Natural killer cell (primary cell): ENCODE data around the gene AOAH. TPM values are rescaled to one million over a fixed set of nuclear protein-coding genes. Genes with fewer than 3 reads are reported as not detected.
A peak's percentile ranks its signal among the peaks of the same experiment; 100 is the strongest.

Experiments used
- ATAC-seq, 3 donors: fragments of 150-1000 bp in 2 of 3; fragments of 200-7000 bp in 1 of 3; cut with Tn5 transposase; 1 replicate in 1 of 3; 2 replicates in 2 of 3; pipeline ENCODE4 v1.10.0; 2021; ENCODE audit warnings: mild to moderate bottlenecking in 2 of 3, moderate library complexity in 2 of 3
- DNase-seq, 2 donors: peaks; one replicate each; pipeline versions ENCODE4 v3.0.0 to v3.0.0-alpha.2; 2013 to 2021; ENCODE audit warnings: mixed read lengths in 1 of 2
- H3K27ac ChIP-seq: one replicate; pipeline ENCODE4 v1.5.1; 2013; ENCODE audit warnings: mild to moderate bottlenecking, low read length
- H3K27me3 ChIP-seq: one replicate; pipeline ENCODE4 v1.6.1; 2013; ENCODE audit warnings: low read length; ENCODE audit not compliant: control insufficient read depth, insufficient read depth
- H3K36me3 ChIP-seq: one replicate; pipeline ENCODE4 v1.6.1; 2013; ENCODE audit warnings: low read length; ENCODE audit not compliant: control insufficient read depth, insufficient read depth
- H3K4me1 ChIP-seq: one replicate; pipeline ENCODE4 v1.6.1; 2013; ENCODE audit warnings: low read length; ENCODE audit not compliant: control insufficient read depth, insufficient read depth
- H3K4me3 ChIP-seq: one replicate; pipeline ENCODE4 v1.5.1; 2013; ENCODE audit warnings: low read length
- H3K9me3 ChIP-seq: one replicate; pipeline ENCODE4 v1.6.1; 2013; ENCODE audit warnings: low read length; ENCODE audit not compliant: control insufficient read depth, insufficient read depth
- H3K27ac Mint-ChIP-seq, 2 donors: one replicate each; pipeline ENCODE4 v1.8.0; 2022; ENCODE audit warnings: mild to moderate bottlenecking in 2 of 2, mixed read lengths in 2 of 2, moderate library complexity in 1 of 2
- H3K27me3 Mint-ChIP-seq, 2 donors: one replicate each; pipeline ENCODE4 v1.8.0; 2022; ENCODE audit warnings: low read depth in 2 of 2, mixed read lengths in 2 of 2
- H3K36me3 Mint-ChIP-seq: one replicate; pipeline ENCODE4 v1.8.0; 2022; ENCODE audit warnings: mixed read lengths
- H3K4me1 Mint-ChIP-seq, 2 donors: one replicate each; pipeline ENCODE4 v1.8.0; 2022; ENCODE audit warnings: mixed read lengths in 2 of 2
- H3K4me3 Mint-ChIP-seq: one replicate; pipeline ENCODE4 v1.8.0; 2022; ENCODE audit warnings: mild to moderate bottlenecking, moderate library complexity, mixed read lengths
- H3K9me3 Mint-ChIP-seq, 2 donors: one replicate each; pipeline ENCODE4 v1.8.0; 2022; ENCODE audit warnings: mixed read lengths in 2 of 2
- WGBS: methylation state at CpG from one replicate; pipeline ENCODE4 v1.1.7; 2013; ENCODE audit warnings: missing lambda C conversion rate; ENCODE audit not compliant: insufficient coverage; 5-methylcytosine and 5-hydroxymethylcytosine counted together
- intact Hi-C: fragments of 100-400 bp; cut with micrococcal nuclease; formaldehyde crosslinking; loops from one replicate; pipeline ENCODE4 v1.14.2; 2022
- total RNA-seq, 4 donors: library from RNA; stranded (reverse); fragments of 120-200 nt in 1 of 4; gene quantifications; one replicate each; pipeline versions ENCODE4 v1.2.3 to v1.2.4, GENCODE V29; 2013 to 2022
- TF ChIP-seq, protein P1 (sequence below): fragments of 200-600 bp; IDR thresholded peaks from one replicate; pipeline ENCODE4 v1.8.0; 2022; ENCODE audit warnings: antibody characterized with exemption

Gene AOAH
- total RNA-seq, 3 donors from 2014 or later (not counting 1 experiment from before 2014, with no cell fraction given) = 263 to 403 (median 312) TPM

DNA sequence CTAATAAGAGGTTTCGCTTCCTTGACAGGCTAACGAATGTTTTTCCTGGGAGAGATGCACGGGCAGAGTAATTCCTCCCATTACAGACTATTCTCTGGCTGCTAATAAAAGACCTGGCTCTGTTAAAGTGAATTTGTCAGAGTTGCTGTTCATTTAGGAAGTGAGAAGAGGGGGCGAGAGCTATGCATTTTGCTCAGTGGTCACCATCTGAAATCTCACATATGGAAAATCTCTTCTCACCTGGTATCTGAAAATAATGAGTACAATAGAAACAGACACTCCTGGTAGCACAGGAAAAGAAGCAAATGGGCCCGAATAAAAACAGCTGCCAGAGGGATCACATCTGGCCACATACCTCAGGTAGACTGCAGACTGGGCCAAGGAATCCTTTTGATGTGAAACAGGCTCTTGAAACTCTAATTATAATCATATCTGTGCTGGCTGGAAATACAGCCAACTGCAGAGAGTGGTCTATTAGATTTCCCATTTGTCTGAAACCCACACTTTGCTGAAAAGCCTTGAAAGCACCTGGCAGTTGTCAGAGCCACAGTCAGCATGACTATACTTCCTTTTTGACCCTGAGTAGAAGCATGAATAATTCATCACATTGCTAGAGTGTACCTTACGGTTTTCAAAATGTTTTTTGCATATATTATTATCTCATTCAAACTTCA is 33.6 kb downstream of the AOAH start:
- DNase-seq = peak in 1 of 2 donors; percentile 34
- 70% methylated on average over 3 of the region's 6 CpGs for WGBS
- peaks cover 41% of the 10 kb centered on the region for H3K4me1 ChIP-seq
- H3K36me3 ChIP-seq = peaks cover 35% of the 10 kb centered on the region
- TF ChIP-seq, protein P1, sequence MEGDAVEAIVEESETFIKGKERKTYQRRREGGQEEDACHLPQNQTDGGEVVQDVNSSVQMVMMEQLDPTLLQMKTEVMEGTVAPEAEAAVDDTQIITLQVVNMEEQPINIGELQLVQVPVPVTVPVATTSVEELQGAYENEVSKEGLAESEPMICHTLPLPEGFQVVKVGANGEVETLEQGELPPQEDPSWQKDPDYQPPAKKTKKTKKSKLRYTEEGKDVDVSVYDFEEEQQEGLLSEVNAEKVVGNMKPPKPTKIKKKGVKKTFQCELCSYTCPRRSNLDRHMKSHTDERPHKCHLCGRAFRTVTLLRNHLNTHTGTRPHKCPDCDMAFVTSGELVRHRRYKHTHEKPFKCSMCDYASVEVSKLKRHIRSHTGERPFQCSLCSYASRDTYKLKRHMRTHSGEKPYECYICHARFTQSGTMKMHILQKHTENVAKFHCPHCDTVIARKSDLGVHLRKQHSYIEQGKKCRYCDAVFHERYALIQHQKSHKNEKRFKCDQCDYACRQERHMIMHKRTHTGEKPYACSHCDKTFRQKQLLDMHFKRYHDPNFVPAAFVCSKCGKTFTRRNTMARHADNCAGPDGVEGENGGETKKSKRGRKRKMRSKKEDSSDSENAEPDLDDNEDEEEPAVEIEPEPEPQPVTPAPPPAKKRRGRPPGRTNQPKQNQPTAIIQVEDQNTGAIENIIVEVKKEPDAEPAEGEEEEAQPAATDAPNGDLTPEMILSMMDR = no peak
- Mint-ChIP-seq H3K27me3 (no peaks in the 10 kb centered on the region), H3K9me3 (no peaks in the 10 kb centered on the region), H3K27ac (peak overlapping the region; percentile 92 to 97), H3K4me3 (peak overlapping the region; percentile 45), H3K4me1 (peaks cover 62 to 66% of the 10 kb centered on the region in 2 donors), H3K36me3 (peaks cover 19% of the 10 kb centered on the region)
- H3K4me3 ChIP-seq = no peak overlapping the region
- intact Hi-C loops = no loop called here
- peak in 2 of 3 donors; percentile 31 to 42 for ATAC-seq
- no peaks in the 10 kb centered on the region for H3K9me3 ChIP-seq
- no peaks in the 10 kb centered on the region for H3K27me3 ChIP-seq
- H3K27ac ChIP-seq = peak overlapping the region; percentile 69

DNA sequence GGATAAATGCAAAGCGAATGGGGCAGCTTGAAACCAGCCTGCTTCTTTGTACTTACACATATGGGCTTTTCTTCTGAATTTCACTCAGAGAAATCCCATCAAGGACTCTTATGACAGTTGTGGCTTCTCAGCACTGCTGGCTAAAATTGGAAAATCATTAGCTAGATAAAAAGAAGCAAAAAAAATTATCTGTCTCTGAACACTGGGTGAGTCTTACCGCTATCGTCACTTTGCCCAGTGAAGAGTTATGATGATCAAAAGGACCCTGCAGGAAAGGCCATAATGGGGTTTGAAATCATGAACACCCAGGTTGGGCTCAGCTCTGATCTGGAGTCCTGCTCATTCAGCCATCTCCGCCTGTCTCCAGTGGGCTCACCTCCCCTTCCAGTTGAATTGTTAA is 34.3 kb downstream of the AOAH start:
- H3K9me3 Mint-ChIP-seq = no peaks in the 10 kb centered on the region
- peaks cover 66 to 71% of the 10 kb centered on the region in 2 donors for H3K4me1 Mint-ChIP-seq
- Histone ChIP-seq H3K27ac (peak overlapping the region; percentile 69), H3K9me3 (no peaks in the 10 kb centered on the region), H3K36me3 (peaks cover 41% of the 10 kb centered on the region), H3K4me1 (peaks cover 41% of the 10 kb centered on the region), H3K27me3 (no peaks in the 10 kb centered on the region), H3K4me3 (no peak overlapping the region)
- DNase-seq (no peak), ATAC-seq (no peak)
- whole genome bisulfite sequencing = 84% methylated on average over 4 of the region's 4 CpGs
- H3K36me3 Mint-ChIP-seq = peaks cover 23% of the 10 kb centered on the region
- H3K27ac Mint-ChIP-seq = peak overlapping the region; percentile 92 to 97
- intact Hi-C loops = no loop called here
- no peaks in the 10 kb centered on the region for H3K27me3 Mint-ChIP-seq
- TF ChIP-seq, protein P1 = no peak
- H3K4me3 Mint-ChIP-seq = peak overlapping the region; percentile 45

DNA sequence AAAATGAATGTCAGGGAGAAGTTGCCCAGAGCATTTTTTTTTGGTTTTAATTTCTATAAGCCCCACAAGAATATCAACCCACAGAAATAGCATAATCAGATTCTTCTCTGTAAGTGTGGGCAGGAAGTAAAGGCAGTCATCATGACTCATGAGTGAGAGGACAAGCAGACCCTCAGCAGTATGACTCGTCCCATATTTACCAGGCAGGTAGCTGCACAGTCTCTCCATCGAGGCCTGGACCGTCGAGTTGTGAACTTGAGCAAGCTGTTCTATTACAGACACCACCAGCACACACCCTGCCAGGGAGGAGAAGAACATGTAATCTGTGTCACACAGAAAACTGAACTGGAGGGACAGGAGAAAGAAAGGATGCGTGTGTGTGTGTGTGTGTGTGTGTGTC is 37.8 kb downstream of the AOAH start:
- intact Hi-C loops = loop anchor here (5.0 to 10.0 kb wide), 2 partner anchors 36 to 288 kb away; partner anchors contain the start of gene AOAH
- Mint-ChIP-seq H3K9me3 (no peaks in the 10 kb centered on the region), H3K27me3 (no peaks in the 10 kb centered on the region), H3K4me1 (peaks cover 77 to 86% of the 10 kb centered on the region in 2 donors), H3K36me3 (peaks cover 29% of the 10 kb centered on the region), H3K27ac (peak overlapping the region; percentile 88 to 92), H3K4me3 (peak overlapping the region; percentile 79)
- H3K36me3 ChIP-seq = peaks cover 44% of the 10 kb centered on the region
- peak; percentile 49 to 58 for DNase-seq
- H3K27me3 ChIP-seq = no peaks in the 10 kb centered on the region
- H3K27ac ChIP-seq = peak overlapping the region; percentile 32
- H3K4me3 ChIP-seq = no peak overlapping the region
- H3K4me1 ChIP-seq = peaks cover 44% of the 10 kb centered on the region
- WGBS = 44% methylated on average over 5 of the region's 5 CpGs
- H3K9me3 ChIP-seq = no peaks in the 10 kb centered on the region
- ATAC-seq = peak; percentile 84 to 89 (median 89)
- TF ChIP-seq, protein P1 = no peak
